WTC11 (cell line): ENCODE results near the gene HNF1A.

Experiments used
- CREM ChIP-seq: sonication (generic); formaldehyde crosslinking; IDR thresholded peaks from 2 replicates; pipeline ENCODE4 v1.8.1; 2022; ENCODE audit warnings: mild to moderate bottlenecking, missing genetic modification reagents, moderate library complexity
- HMGXB4 ChIP-seq: sonication (generic); formaldehyde crosslinking; IDR thresholded peaks from 2 replicates; pipeline ENCODE4 v1.8.1; 2023; ENCODE audit warnings: mild to moderate bottlenecking, moderate library complexity, missing genetic modification reagents
- TCF7 ChIP-seq: sonication (generic); formaldehyde crosslinking; IDR thresholded peaks from 2 replicates; pipeline ENCODE4 v1.8.0; 2022; ENCODE audit warnings: mild to moderate bottlenecking, low read depth, missing genetic modification reagents, moderate library complexity
- TF ChIP-seq, protein P1 (sequence below): fragments of 200-600 bp; IDR thresholded peaks from 2 replicates; pipeline ENCODE4 v1.8.0; 2022; ENCODE audit warnings: antibody characterized with exemption

DNA sequence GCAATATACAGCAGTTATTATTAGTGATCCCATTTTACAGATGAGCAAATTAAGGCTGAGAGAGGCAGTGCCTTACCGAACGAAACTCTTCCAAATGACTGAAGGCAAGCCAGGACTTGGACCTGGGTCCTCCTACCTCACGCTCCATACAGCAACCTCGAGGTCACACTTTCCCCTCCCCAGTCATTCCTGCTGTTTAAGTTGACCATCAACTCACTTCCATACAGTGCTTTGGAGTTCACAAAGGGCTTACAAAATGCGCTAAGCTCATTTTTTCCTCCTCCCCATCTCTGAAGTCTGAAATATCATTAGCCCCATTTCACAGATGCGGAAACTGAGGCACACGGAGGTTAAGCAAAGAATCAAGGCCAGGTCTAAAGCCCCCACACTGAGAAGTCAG is 4.3 kb downstream of the HNF1A start:
- TF ChIP-seq, protein P1, sequence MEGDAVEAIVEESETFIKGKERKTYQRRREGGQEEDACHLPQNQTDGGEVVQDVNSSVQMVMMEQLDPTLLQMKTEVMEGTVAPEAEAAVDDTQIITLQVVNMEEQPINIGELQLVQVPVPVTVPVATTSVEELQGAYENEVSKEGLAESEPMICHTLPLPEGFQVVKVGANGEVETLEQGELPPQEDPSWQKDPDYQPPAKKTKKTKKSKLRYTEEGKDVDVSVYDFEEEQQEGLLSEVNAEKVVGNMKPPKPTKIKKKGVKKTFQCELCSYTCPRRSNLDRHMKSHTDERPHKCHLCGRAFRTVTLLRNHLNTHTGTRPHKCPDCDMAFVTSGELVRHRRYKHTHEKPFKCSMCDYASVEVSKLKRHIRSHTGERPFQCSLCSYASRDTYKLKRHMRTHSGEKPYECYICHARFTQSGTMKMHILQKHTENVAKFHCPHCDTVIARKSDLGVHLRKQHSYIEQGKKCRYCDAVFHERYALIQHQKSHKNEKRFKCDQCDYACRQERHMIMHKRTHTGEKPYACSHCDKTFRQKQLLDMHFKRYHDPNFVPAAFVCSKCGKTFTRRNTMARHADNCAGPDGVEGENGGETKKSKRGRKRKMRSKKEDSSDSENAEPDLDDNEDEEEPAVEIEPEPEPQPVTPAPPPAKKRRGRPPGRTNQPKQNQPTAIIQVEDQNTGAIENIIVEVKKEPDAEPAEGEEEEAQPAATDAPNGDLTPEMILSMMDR = no peak
- TF ChIP-seq TCF7 (CRISPR knock-in tag) = no peak
- no peak for TF ChIP-seq CREM
- no peak for TF ChIP-seq HMGXB4 (CRISPR knock-in tag)
